HG03520 (cell line): ENCODE measurements around the gene CRNKL1.
"Not testable (repeated sequence)": the region's sequence is repeated elsewhere in the genome, so short reads cannot be mapped to it uniquely, and the experiment has no call there.

Source experiments
- ATAC-seq: cut with Tn5 transposase; IDR thresholded peaks from one replicate; pipeline ENCODE4 v1.9.1; 2021; ENCODE audit warnings: mild to moderate bottlenecking, moderate library complexity; ENCODE audit not compliant: unreplicated experiment

Gene CRNKL1

DNA sequence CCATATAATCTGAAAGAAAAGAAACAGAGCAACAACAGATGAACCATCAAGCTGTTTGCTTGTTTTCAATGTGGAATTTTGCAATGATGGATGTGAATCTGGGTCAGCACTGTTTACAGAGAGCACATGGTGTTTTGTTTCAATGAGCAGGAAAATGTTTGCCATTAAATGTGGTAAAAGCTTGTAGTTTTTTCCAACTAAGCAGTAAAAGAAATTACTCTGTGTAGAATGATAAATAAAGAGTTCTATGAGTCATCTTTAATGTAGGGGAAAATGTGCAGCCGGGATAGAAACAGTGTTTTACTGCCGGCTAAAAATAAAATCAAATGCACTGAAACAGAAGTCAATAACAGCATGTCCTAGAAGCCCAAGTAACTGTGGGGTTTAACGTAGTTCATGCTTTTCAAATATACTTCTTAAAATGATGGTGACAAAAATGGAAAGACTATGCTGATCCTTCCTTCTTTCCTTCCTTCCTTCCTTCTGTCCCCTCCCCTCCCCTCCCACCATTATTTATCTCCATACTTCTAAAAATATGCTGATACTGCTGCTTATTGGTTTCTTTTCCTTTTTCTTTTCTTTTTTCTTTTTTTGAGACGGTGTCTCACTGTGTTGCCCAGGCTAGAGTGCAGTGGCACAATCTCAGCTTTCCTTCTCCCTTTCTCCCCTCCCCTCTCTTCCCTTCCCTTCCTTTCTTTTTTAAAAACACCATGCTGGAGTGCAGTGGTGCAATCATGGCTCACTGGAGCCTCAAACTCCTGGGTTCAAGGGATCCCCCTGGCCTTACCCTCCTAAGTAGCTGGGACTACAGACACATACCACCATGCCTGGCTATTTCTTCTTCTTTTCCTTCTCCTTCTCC is 41.4 kb downstream of the CRNKL1 start:
- ATAC-seq = no peak

DNA sequence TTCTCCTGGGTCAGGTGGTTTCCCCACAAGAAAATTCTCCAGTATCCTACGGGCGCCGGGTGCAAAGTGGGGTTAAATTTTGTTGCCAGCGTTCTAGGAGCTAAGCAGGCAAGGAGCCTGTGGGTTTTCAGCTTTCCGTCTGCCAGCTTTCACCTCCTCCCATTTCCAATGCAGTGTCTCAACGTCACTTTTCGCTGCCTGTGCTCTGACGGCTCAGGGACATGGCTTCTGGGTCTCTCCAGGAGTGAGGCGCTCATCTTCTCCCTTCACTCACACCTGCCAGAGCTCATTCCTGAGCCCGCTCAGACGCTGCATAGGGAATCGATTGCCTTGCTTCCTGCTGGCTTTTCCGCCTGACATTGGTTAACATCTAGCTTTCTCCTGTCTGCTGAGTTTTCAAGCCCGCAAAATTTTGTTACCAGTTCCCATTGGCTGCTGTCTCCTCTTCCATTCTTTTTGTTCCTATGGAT is 42.4 kb downstream of the CRNKL1 start:
- ATAC-seq = no peak

DNA sequence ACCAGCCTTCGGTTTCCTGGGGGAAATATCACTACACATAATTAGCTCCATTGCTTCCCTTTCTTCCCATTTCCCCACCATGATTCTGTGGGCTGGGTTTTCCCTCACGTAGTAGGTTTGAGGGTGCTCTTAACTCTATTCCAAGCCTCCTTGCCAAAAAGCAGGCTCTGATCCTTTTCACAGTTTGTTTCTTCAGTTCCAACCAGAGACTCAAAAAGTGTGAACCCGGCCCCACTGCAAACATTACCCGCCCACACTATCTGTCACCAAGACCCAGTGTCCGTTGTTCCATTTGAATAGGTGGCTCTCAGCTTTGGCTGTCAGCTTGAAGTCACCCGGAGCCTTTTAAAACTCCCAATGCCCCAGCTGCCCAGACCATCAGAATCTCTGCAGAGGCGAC is 46.9 kb downstream of the CRNKL1 start:
- ATAC-seq = no peak

DNA sequence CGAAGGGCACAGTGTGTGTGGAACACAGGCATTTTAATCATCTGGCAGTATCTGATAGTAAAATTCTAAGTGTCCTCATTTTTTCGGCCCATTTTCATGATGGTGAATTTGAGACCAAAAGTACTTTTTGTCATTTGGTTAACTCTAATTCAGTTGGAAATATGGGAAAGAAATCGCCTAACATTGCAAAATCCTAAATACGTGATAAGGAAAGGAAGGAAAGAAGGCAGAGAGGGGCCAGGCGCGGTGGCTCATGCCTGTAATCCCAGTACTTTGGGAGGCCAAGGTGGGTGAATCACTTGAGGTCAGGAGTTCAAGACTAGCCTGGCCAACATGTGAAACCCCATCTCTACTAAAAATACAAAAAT is 48.3 kb downstream of the CRNKL1 start:
- not testable (repeated sequence) for ATAC-seq

DNA sequence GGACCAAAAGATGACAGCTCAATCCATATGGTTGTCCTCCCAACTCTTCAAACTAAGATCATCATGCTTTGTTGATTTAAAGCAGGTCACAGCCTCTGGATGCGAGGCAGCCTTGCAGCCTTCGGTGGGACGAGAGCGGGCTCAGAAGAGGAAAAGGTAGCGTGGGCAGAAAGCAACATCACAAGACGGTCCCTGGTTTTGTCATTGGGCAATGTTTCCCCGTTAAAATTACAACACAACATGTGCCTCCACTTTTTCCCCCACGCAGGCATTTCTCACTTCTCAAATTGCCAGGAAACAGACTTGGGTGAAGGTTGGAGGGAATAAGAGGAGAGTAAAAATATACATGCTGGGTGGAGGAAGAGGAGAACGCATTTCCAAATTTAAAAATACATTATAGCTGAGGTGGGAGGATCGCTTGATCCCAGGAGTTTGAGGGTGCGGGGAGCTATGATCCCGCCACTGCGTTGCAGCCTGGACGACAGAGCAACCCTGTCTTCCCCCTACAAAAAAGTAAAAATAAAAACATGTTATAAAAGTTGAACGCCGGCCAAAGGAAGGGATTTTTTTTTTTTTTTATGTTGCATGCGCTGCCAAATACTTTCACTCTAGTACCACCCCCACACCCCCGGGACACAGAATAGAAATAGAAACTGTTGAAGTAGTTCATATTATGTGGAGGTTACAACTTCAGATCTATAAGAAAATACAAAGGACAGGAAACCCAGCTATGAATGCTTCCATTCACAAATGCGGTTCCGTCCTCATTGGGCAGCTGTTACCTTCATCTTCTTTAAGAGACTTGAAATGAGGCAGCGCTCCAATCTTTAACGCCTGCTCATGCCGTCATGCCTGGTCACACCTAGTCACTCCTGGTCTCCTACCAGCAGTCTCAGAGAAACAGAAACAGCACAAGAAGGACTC is 49.0 kb downstream of the CRNKL1 start:
- no peak for ATAC-seq

DNA sequence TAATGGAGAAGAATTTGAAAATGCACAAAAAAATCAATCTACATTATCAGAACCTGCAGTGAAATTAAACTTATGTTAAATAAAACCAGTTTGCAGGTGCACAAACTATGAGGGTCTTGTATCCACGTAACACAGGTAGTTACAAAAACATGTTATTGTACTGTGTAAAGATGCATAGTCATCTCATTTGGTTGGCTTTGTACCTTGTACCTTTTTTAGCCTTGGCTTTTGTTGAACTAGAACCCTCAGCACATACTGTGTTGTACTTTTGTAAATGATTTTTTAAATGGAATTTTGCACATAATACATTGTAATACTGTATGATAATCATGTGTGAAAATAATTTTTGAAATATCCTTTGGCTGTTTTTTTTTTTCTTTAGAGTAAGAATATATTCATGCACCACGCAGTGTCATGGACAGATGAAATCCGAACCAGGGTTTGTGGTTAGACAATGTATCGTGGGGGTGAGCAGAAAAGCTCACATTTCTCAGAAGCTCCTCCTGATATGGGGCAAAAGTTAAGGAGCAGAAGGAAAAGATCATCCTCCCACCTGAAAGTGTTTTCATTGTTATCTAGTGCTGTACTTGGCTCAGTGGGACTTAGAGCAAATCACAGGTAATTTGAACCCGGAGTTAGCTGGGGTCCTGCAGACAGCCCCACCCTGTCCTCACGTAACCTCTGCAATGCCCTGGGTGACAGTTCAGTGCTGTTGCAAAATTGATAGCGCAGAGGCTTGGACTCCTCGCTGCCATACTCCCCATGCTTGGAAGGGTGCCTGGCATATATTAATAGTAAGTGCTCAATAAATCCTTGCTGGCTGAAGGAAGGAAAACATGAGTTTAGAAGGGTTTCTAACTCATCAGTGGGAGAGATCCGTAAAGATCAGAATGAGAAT is 49.9 kb downstream of the CRNKL1 start:
- ATAC-seq = no peak

DNA sequence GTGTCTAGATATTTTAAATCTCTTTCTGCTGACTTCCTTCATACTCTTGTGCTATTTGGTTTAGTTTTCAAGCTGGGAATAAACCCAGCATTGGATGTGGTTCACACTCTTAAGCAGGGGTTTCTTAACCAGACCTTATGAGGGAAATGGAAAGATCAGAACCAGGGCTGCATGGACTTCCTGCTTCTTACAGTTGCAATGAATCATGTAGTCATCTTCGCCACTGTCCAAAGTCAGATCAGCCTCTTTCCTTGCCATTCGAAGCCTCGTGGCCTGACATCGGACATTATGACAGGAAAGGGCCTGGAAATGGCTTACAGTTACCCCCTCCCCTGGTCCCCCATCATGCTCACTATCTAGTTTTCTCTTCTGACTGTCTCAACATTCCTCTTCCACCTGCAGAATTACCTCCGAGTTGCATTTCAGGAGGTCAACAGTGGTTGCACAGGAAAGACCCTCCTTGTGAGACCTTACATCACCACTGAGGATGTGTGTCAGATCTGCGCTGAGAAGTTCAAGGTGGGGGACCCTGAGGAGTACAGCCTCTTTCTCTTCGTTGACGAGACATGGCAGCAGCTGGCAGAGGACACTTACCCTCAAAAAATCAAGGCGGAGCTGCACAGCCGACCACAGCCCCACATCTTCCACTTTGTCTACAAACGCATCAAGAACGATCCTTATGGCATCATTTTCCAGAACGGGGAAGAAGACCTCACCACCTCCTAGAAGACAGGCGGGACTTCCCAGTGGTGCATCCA is 51.9 kb downstream of the CRNKL1 start:
- no peak for ATAC-seq

DNA sequence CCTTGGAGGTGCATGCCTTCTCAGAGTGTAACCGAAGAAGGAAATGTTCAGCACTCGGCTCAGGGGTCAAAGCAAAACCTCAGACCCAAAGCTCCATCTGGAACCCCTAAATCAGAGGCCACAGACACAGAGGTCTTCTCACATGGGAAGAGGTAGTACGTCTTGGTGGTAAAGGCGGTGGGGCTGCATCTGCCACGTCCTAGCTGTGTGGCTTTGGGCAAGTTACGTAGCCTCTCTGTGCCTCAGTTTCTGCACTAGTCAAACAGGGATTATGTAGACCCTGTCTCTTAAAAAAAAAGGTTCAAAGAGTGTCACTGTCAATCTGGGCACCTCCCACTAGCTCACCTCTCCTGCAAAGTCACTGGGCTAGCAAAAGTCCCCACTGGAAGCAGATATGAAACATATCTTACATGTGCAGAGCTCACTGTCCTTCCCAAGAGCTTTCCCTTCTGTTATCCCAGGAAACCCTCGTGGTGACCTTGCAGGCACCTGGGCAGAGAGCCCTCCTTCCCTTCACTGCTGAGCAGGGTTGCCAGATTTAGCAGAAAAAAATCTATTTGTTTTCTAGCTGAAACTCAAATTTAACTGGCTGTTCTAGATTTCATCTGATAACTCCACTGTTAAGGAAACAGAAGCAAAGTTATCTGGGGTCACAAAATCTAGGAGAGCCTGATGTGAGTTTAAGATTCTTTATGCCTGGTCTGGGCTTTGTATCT is 53.1 kb downstream of the CRNKL1 start:
- ATAC-seq = no peak

DNA sequence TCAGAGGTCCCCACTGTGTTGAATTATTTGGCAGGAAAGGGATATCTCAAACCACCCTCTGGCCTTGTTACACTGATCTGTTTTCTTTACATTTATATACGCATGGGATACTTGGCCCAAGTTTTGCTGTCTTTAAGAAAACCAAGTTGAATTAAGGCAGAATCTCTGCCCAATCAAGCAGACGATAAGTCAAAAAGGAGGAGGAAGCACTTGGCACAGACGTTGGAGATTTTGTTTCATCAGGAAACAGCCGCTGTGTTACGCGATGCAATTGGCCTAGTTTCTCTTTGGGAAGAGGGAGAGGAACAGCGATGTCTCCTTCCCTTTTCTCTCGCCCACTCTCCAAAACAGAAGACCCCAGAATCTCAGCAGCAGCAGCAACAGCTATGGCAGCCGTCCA is 55.3 kb downstream of the CRNKL1 start:
- no peak for ATAC-seq

DNA sequence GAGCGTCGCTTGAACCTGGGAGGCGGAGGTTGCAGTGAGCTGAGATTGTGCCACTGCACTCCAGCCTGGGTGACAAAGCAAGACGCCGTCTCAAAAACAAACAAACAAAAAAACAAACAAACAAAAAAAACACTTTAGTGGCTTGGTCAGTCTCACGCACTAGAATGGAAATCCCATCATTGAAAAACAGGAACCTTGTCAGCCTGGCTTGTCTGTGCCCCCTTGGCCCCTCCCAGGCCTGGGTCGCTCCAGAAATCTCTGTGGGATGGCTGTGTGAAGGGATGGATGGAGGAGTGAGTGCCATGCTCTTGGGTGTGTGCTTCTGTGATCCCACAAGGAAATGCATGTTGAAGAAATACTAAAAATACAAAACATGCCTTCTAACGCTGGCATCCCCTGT is 56.0 kb downstream of the CRNKL1 start:
- ATAC-seq = no peak

DNA sequence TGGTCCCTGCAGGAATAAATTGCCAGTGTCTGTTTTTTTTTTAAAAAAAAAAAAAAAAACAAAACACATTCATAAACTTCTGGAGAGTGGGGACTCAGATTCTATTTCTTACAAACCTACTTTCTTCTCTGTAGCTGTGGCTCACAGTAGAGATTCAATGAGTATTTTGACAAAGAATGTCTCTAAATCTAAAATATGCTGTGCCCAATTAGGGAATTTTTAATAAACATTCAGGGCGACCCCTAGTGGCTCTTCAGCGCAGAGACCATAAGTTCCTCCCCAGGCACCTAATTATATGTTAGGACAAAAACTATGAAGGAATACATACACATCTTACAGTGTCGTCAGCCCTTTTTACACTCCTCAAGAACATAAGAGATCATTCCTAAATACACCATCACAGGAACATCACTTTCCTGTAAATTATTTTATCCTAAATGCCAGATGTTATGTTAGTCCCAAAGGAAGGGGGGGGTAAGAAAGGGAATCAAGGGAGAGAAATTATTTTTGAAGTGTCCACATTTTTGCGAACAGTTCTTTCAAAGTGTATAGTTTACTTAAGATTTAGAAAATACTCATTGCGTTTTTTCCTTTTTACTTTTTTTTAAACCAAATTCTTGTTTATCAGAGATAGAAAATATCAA is 56.9 kb downstream of the CRNKL1 start:
- no peak for ATAC-seq

DNA sequence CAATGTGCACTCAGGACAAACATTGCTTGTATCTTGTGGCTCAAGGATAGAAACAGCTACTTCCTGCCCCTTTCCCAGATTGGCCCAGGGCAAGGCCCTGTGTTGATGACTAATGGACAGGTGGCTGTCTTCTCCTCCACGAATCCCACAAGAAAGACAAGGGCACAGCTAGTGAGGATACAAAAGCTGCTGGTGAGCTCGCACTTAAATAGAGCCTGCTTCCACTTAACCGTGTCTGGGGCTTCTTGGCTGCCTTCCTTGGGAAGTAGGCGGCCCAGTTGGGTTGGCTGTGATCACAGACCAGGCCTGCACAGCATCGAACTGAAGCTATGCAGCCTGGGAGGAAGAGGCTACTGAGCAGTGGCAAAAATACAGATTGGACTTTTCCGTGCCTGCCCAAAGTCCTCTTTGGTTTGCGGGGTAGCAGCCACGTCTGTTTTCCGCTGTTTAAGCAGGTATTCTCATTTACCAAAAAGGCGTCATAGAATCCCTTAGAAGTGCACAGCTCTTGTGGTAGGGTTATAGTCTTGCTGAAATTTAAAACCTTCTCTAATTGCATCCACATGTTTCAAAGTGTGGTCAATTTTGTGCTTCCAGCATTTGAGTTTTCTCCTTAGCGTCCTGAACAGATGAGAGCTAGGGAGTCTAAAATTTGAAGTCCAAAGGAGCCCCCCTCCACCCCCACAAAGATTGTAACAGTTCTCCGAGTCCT is 58.2 kb downstream of the CRNKL1 start:
- ATAC-seq = no peak

DNA sequence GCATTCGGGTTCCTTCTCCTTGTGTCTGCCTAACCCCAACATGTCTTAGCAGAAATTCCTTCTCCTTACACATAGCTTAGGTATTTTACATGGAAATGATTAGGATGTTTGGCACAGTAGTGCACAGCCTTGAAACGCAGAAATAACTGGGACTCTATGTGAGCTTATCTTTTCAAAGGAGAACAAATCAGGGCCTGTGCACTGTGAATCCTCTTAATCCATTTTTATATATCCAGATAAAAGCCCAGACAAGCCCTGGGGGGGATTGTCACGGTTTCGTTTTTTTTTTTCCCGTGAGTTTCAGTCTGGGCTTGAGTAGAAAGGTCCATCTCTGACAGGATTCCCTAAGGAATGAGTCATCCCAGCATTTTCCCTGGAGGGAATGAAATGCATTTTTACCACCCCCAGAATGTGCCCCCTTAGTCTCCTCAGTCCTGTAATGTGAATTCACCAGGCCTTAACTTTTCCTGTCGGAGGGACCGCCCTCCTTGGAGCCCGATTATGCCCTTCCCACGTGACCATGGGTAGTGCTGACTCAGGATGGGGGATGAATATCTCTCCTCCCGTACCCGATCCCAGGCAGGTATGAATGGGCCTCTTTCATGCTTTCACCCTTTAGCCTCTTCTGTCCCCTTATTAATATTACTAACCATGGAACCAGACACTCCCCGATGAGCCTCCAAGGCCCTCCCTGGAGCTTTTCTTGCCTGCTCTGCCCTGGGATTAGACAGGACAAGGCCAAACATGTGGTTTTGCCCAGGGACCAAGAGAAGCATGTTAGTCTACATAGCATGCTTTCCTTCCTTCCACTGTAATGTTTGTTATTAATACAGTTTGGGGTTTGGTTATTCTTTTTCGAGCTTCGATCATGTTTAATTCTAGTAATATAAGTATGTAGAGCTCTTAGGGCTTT is 59.0 kb downstream of the CRNKL1 start:
- no peak for ATAC-seq

DNA sequence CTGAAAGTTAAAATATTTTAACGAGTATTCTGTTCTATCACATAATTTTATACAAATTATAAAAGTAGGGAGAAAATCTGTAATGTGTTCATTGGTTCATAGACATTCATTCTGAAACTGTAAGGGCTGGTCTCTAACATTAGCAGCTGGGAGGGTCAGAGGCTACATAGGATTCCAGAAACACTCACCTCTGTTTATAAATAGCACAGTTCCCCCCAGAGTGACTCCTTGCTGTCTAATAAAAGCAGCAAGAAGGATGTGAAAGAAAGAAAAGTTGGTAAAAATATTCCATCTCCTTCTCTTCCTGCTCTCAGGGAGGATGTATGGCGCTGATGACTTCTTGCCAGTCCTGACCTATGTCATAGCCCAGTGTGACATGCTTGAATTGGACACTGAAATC is 60.4 kb downstream of the CRNKL1 start:
- no peak for ATAC-seq

DNA sequence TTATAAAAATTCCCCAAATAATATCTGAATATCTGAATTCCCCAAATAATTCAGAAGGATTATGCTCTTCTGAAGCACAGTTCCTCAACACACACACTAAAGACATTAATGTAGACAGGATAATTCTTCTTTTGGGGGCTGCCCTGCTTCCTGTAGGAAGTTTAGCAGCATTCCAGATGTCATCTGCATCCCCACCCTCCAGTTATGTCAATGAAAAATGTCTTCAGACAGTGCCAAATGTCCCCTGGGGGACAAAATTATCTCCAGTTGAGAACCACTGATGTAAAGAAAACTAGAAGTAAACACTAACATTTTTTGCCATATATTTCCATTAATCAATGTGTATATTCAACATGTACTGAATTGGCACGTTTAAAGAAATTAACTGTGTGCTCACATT is 61.0 kb downstream of the CRNKL1 start:
- ATAC-seq = no peak

DNA sequence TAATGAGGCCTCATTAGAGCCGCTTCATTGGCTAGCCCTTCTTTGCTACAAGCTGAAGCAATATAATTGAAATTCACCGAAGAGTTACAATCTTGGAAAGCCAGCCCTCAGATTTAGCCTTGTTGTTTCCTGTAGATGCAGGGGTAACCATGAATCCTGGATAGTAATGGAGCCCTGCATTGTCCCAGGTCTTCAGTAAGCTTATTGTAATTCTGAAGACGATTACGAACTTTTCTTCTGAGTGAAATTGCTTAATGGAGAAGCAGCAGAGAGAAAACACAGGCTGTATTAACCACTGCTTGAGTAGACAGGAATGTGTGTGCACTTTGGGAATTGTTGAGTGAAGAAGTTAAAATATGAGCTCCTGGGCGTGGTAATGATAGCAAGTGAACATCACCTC is 61.4 kb downstream of the CRNKL1 start:
- ATAC-seq = no peak

DNA sequence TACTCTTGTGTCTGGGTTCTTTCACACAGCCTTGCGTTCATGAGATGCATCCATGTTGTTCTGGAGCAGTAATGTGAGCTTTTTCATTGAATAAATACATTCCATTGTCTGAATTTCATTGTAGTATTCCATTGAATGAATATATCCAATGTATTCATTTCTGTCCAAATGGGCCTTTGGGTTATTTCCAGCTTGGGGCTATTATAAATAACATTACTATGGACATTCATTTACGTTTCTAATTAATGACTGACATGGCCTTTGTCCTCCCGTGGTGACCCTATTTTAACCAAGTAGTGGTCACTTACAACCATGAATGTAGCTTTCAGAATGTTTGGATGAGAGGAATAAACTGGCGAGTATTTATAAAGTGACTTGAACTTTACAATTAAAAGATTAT is 65.2 kb downstream of the CRNKL1 start:
- ATAC-seq = no peak
